ENCODE results near the gene NMT1.

NMT1 gene

GRCh38 chr17:45040459-45040858 is 20.7 kb upstream of the NMT1 start:
- TF ChIP-seq CTCF (IDR thresholded peaks at IDR 0.05; ENCODE audit: low read depth, low read length), result no peak
- Histone ChIP-seq H3K4me3 (ENCODE audit: low read depth, low read length) (no peak overlapping the region), H3K27me3 (ENCODE audit: insufficient read depth, low read depth, severe bottlenecking) (no peaks in the 10 kb centered on the region), H3K9me3 (ENCODE audit: severe bottlenecking) (no peaks in the 10 kb centered on the region), H3K27ac (peak overlapping the region; percentile 42), H3K36me3 (peaks cover 16% of the 10 kb centered on the region)
- no peak for DNase-seq

GRCh38 chr17:45042346-45043120 is 18.6 kb upstream of the NMT1 start:
- TF ChIP-seq CTCF (IDR thresholded peaks at IDR 0.05; ENCODE audit: low read depth, low read length), result no peak

GRCh38 chr17:45043813-45044540 is 17.1 kb upstream of the NMT1 start:
- no peak for DNase-seq
- no peak overlapping the region for H3K4me3 ChIP-seq (ENCODE audit: low read depth, low read length)
- peaks cover 12% of the 10 kb centered on the region for H3K36me3 ChIP-seq
- H3K27ac ChIP-seq, result no peak overlapping the region
- H3K27me3 ChIP-seq (ENCODE audit: insufficient read depth, low read depth, severe bottlenecking), result no peaks in the 10 kb centered on the region
- no peaks in the 10 kb centered on the region for H3K9me3 ChIP-seq (ENCODE audit: severe bottlenecking)
- no peak for TF ChIP-seq CTCF (IDR thresholded peaks at IDR 0.05; ENCODE audit: low read depth, low read length)

More at GRCh38 chr17:45042346-45043120, 18.6 kb upstream of the NMT1 start:
- Histone ChIP-seq H3K4me3 (ENCODE audit: low read depth, low read length) (no peak overlapping the region), H3K27ac (peak overlapping the region; percentile 27), H3K36me3 (peaks cover 15% of the 10 kb centered on the region), H3K9me3 (ENCODE audit: severe bottlenecking) (no peaks in the 10 kb centered on the region), H3K27me3 (ENCODE audit: insufficient read depth, low read depth, severe bottlenecking) (no peaks in the 10 kb centered on the region)
- no peak for DNase-seq

GRCh38 chr17:45046537-45047125 is 14.5 kb upstream of the NMT1 start:
- no peaks in the 10 kb centered on the region for H3K27me3 ChIP-seq (ENCODE audit: insufficient read depth, low read depth, severe bottlenecking)
- no peaks in the 10 kb centered on the region for H3K9me3 ChIP-seq (ENCODE audit: severe bottlenecking)
- no peak overlapping the region for H3K27ac ChIP-seq
- no peak overlapping the region for H3K4me3 ChIP-seq (ENCODE audit: low read depth, low read length)
- no peak for DNase-seq
- TF ChIP-seq CTCF (IDR thresholded peaks at IDR 0.05; ENCODE audit: low read depth, low read length), result no peak
- H3K36me3 ChIP-seq, result peaks cover 12% of the 10 kb centered on the region

GRCh38 chr17:45048795-45049563 is 12.1 kb upstream of the NMT1 start:
- Histone ChIP-seq H3K27me3 (ENCODE audit: insufficient read depth, low read depth, severe bottlenecking) (no peaks in the 10 kb centered on the region), H3K9me3 (ENCODE audit: severe bottlenecking) (no peaks in the 10 kb centered on the region), H3K36me3 (peaks cover 12% of the 10 kb centered on the region), H3K4me3 (ENCODE audit: low read depth, low read length) (no peak overlapping the region), H3K27ac (no peak overlapping the region)
- no peak for DNase-seq
- TF ChIP-seq CTCF (IDR thresholded peaks at IDR 0.05; ENCODE audit: low read depth, low read length), result peak; percentile 39

Data from WERI-Rb-1 (cell line).